HG03060 (cell line): Measurements from ENCODE around the gene CLCN5.

Source experiments
- ATAC-seq: cut with Tn5 transposase; IDR thresholded peaks from one replicate; pipeline ENCODE4 v1.9.1; 2021; ENCODE audit warnings: low read depth, moderate number of reproducible peaks; ENCODE audit not compliant: unreplicated experiment

Gene CLCN5

DNA sequence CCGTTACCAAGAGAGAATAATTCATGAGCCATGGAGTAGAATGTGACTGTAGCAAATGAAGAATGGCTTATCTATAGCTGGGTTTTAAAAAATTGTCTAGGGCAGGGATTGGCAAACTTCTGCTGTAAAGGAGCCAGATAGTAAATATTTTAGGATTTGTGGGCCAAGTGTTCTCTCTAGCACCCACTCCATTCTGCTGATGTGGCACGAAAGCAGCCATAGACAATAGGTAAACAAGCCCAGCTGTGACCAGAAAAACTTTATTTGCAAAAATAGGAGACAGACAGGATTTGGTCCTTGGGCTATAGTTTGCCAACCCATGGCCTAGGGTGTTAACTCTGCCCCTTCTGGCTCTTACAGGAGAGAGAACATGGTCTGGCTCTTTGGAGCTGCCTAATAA lies 151.2 kb downstream of the CLCN5 start:
- ATAC-seq = no peak

DNA sequence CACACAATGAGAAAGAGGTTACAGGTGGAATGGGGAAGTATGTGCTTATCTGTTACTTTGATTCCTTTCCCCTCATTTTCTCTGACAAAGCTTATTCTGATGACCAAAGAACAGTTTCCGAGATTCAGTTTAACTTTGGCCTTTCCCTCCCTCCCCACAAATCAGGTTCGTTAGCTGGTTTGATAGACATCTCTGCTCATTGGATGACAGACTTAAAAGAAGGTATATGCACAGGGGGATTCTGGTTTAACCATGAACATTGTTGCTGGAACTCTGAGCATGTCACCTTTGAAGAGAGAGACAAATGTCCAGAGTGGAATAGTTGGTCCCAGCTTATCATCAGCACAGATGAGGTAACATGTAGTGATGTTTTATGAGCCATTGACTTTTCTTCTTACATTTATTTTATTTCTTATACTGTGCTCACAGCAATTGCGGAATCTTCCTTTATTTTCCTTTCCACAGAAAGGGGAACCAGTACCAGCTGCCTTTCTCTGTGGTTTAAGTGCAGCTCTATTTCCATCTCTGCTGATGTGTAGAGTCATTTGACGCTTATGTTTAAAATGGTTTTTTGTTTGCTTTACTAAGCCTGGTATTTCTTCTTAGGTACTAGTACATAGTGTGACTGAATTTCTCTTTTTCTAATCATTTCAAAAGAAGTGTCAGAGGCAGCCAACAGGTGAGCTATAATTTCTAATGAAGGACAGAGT lies 153.4 kb downstream of the CLCN5 start:
- peak; percentile 68 for ATAC-seq

DNA sequence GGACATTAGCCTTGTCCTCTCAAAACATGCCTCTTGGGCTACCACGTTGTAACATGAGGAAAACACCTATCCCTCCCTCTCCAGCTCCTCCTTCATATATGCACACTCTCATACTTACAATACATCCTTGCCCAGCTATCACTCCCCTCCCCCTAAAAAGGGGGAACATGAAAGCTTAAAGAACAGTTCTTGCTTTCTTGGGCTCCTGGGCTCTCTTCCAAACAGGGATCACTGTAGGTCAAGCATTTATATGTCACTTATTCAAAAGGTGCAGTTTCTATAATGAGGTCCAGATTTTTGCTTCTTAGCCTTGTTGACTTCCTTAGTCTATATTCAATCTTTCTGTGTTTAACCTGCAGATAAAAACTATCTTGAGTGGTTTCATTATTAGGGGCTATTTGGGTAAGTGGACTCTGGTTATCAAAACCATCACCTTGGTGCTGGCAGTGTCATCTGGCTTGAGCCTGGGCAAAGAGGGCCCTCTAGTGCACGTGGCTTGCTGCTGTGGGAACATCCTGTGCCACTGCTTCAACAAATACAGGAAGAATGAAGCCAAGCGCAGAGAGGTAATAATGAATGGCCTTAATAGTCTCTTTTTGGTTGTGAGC lies 159.0 kb downstream of the CLCN5 start:
- no peak for ATAC-seq

DNA sequence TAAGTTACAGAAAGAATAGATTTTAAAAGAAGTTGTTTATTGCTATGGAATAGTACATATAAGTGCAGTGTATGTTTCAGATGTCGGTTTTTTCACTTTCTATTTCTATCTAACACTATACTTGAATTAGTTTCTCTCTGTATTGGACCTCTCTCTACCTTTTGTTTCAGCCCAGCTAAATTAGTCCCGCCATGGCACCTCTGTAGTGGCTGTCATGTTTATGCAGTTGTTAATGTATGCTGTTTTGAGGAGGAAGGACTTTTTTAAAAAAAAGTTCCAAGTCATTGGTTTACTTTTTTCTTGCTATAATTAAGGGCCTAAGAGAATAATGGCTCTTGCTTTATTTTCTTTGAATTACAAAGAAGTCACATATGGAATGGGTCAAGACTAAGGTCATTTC lies 160.3 kb downstream of the CLCN5 start:
- no peak for ATAC-seq

DNA sequence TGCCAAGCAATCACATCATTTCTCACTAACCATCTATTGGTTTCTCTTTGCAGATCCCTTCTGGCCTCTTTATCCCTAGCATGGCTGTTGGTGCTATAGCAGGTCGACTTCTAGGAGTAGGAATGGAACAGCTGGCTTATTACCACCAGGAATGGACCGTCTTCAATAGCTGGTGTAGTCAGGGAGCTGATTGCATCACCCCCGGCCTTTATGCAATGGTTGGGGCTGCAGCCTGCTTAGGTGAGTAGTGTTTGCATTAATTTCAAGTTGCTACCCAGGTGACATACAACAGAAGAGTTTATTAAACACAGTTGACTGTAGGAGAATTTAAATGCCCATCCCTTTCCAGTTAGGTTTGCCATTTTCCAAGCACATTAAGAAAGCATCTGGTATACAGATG lies 166.2 kb downstream of the CLCN5 start:
- ATAC-seq = no peak

DNA sequence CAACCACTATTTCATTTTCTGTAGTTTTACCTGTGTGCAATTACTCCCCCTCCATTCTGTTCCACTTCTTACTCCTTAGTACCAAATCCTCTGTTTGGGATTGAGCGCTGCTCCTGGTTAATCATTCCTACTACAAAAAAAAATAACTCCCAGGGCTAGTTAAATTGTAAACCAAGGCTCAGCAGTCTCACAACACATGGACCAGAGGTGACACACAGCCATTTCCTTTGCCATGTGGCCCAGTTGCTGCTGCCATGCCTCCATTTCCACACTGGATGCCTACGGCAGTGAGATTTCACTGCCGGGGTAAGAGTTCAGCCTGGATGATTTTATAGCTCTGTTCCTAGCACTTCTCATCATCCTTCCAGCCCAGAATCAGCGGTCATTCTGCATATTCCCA lies 171.2 kb downstream of the CLCN5 start:
- no peak for ATAC-seq

DNA sequence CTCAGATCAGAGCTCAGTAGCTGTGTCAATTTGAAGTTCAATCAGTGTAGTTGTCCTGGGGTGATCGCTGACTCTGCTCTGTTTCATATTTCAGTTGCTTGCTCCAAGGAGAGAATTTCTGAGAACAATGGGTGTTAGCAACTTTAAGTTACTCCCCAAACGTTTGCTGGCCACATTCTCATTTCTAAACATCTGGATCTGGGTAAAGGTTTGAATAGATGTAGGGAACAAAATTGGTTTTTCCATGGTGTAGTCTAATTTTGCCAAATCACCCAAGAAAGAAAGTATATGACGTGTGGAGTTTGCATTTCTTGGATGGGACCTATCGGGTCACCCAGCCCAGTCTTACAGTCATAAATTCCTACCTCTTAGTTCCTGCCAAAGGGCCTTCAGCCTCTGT lies 174.7 kb downstream of the CLCN5 start:
- no peak for ATAC-seq

DNA sequence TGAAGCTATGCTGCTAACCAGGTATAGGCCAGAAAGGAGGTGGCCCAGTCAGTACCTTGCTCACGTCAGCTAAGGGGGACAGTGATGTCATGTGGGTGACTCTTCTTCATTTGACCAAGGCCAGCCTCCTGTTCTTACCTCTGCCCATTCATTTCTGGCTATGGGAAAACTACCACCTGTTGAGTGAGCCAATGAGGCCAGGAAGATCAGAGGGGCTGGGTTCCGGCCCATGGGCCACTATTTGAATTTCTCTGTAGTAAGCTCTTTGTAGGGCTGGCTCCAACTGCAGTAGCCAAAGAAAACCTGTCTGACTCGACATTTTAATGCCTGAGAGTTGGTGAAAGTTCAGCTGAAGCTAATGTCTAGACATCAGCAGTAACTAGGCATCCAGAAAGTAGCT lies 175.8 kb downstream of the CLCN5 start:
- ATAC-seq = no peak

DNA sequence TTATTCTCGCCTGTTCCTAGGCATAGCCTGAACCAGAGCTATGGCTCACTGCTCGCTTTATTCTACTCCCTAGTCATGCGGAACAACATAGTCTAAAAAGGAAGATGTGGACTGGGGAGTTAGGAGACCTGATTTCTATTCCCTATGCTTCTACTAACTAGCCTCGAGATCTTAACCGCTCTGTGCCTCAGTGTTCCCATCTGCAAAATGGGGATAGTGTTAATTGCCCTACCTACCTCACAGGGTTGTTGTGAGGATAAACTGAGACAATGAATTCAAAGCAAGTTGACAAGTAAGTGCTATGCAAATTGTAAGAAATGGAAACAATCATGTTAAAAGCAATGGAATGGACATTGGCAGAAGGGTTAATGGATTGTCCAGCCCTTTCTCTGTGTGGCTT lies 176.4 kb downstream of the CLCN5 start:
- ATAC-seq = no peak

DNA sequence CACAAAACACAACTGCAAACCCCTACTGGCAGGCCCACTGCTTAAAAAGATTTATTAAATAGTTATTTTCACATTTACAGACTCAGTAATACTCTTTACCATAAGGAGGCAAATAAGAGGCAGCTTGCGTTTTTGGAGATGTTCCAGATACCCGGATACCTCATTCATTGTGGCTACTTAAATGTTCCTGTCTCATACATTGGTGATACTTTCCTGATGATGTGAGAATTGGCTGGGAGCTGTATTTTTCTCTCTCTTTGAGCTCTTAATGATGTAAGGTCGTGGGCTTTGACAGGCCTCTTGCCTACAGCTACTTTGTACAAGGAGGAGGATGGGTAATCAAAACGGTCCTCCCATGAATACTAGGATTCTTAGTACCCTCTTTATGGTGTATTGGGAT lies 176.9 kb downstream of the CLCN5 start:
- no peak for ATAC-seq

DNA sequence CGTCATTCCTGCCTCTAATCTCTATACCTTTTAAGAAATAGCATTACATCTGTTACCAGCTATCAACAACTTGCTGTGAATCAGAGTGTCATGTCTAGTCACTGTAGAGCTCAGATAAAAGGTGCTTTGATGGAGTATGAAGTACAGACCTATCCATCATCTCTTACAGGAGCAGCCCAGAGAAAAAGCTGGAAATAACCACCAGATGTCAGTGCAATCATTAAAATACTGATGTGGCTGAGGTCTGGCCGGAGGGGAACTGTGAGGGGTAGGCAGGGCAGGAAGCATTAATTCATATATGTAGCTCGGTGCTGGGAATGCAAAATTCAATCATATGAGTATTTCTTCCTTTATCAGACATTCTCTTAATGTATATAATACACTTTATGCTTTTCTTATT lies 177.8 kb downstream of the CLCN5 start:
- ATAC-seq = no peak

DNA sequence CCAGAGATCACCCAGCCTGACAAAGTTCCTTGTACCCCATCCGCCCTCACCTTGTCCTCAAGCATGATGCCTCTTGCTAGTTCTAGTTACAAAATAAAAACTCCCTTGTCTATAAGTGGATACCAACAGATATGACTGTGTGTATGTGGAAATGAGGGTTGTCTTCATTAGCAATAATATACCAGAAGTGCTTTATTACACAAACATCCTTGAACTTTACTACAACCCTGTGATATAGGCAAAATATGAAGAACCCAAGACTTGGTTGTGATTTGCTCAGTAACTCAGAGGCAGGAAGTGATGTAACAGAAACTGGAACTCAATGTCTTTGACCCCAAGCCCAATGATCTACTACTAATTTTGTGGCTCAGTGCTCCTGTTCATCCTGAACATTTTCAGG lies 180.8 kb downstream of the CLCN5 start:
- ATAC-seq = no peak

DNA sequence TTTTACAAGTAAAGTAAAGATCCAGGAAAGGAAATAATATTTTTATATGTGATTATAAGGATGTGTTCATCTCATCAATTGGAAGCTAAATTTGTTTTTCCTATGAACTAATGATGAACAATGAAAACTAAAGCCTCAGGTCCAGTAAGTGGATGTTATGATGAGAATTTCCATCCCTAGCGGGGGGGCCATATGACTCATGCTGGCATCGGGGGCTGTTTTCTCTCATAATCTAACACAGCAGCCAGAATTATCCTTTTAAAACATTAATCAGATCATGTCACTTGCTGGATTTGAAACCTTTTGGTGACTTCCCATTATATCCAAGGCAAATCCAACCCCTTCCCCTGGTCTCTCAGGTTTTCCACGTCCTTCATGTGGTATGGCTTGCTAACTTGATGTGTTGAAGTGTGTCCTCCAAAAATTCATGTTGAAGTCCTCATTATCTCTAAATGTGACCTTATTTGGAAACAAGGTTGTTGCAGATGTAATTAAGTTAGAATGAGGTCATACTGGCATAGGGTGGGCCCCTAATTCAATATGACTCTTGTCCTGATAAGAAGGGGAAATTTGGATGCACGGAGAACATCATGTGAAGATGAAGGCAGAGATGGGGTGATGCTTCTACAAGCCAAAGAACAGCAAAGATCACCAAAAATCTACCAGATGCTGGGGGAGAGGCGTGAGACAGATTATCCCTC lies 181.6 kb downstream of the CLCN5 start:
- no peak for ATAC-seq

DNA sequence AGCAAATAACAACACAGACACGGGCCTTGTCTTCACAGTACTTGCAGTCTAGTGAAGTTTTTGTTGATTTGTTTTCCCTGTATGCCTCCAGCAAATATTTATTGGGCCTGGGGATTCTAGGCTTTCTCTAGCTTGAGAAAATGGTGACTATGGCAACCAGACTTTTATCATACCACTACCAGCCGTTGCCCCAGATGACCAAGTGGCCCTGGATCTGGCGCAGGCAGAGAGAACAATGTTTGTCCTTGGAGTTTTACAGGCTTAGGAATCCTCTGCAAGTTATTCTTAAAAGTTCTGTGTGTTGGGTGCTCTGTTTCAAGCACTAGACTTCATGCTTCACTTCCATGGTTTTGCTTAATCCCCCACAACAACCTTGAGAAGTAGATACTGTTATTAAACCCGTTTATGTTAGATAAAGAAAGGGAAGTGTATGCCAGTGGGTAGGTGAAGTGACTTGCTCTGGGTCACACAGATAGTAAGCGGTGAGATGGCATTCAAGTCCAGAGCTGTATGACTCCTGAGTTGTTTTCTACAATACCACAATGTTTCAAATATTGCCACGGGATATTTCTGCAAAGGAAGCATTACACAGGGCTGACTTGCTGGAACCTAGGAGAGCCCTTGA lies 183.8 kb downstream of the CLCN5 start:
- ATAC-seq = no peak

DNA sequence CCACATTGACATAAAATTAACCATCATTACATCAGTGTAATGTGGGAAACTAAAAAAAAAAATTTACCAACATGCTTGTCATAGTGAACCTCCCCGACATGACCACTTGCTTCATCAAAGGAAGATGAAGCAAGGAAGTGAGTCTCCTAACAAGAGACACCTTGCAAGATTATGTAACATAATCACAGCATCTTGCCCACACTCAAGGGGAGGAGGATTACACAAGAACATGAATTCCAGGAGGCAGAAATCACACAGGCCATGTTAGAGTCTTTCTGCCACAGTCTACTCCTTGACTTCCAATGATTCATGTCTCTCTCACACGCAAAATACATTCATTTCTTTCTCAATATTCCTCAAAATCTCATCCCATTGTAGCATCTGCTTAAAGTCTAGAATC lies 185.1 kb downstream of the CLCN5 start:
- no peak for ATAC-seq

DNA sequence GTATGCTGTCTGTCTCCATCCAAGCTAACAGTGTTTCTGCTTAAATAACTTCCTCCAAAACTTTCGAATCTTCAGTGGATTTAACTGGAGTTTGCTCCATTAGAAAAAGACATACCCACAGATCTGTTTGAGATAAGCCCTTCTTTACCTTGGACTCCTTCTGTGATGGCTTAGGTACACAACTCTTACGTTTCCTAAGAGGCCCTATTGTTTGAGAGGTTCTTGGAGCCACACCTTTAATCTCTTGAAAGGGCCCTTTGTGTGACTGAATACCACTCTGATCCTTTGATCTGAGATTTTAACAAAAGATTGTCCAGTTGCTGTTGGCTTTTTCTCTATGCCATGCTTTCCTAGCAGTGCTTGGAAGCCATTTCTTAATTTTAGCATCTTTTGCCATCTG lies 185.9 kb downstream of the CLCN5 start:
- no peak for ATAC-seq

DNA sequence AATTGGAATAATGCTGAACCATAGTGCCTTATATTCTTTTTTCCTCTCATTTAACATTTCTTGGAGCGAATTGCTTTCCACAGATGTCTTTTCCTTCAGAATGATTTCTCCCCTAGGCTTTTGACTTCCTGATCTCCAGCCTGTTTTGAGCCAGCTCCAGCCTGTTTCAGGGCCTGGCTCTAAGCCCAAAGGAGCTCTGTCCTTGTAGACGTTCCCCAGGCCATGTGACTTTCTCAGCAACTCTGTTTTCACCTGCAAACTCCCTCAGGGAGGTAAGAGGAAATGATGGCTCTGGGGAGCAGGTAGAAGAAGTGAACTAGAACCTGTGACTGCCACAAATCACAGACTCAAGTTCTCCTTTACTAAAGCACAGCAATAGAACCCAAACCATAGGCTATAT lies 189.3 kb downstream of the CLCN5 start:
- no peak for ATAC-seq

DNA sequence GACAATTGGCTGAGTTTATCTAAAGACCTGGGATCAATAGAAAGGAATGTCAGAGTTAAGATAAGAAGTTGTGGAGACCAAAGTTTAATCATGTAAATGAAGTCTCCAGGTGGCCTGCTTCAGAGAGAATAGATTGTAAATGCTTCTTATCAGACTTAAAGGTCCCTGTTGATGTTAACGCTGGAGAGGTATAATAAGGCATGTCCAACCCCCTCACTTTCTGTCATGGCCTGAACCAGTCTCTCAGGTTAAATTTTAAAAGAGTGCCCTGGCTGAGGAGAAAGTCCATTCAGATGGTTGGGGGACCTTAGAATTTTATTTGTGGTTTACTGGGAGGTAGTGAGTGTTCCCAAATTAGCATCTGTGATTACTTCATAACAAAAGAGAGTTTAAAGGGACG lies 191.7 kb downstream of the CLCN5 start:
- no peak for ATAC-seq

DNA sequence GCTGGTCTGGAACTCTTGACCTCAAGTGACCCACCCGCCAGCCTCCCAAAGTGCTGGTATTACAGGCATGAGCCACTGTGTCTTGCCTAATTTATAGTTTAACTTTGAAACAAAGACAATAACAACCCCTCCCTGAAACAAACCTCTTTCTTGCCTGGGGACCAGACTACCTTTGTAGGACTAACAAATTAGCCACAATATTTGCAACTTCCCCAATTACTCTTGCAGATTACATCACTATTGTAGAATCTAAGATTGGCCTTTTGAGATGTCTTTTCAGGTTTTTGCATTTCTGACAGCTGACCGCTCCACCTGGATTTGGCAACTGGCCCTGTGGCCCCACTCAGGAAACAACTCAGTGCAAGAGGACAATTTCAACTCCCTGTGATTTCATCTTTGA lies 193.6 kb downstream of the CLCN5 start:
- no peak for ATAC-seq

DNA sequence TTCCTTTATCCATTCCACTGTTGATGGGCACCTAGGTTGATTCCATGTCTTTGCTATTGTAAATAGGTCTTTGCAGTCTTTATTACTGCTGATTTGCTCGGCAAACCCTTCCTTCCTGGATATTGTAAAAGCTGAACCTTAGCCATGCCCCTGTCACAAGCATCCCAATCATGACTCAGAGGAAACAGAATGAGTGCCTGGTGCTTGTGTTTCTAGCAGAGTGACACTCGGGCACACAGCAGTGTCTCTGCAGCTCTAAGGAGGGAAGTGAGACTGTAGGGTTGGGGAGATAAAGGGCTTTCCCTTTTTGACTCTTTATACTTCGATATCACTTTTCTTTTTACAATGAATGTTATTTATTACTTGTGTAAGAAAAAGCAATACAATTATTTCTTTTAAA lies 195.1 kb downstream of the CLCN5 start:
- ATAC-seq = no peak

DNA sequence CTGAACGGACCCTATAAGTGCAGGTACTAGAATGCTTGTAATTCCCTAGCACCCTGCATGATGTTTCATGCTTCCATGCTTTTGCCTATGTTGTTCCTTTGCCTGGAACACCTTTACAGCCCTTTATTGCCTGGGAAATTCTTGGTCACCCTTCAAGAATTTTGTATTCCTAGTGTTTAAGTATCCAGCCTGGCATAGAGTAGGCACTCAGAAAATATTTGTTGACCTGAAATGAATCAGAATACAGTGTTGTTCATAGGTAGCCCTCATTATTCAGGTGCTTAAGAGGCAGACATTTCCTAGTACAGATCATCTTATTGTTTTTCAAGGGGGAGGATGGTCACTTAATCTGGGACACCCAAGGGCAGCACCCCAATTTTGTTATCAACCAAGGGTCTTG lies 203.1 kb downstream of the CLCN5 start:
- ATAC-seq = no peak

DNA sequence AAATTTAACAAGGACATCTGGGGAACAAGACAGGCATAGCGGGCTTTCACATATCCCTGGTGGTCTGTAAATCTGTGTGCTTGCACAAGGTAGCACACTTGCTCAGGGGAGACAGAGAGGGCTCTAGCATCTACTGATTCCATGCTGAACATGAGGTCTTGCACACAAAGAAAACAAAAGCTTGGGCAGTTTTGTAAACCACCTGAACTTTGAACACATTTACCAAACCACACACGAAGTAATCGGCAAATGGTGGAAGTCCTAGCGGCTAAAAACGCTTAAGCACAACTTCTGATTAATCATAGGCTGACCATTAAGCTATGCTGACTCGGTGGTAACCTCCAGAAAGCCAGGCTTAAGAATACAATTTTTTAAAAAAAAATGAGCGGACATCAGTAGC lies 225.6 kb downstream of the CLCN5 start:
- ATAC-seq = no peak
